Measurements from ENCODE around the gene MUC6.

The MUC6 gene

GRCh38 chr11:1052133-1053011 is 15.9 kb upstream of the MUC6 start:
- no peak for DNase-seq (ENCODE audit: low read depth in 3 of 3)

- no peak for DNase-seq (ENCODE audit: low read depth in 3 of 3)
Measured at GRCh38 chr11:1051356-1052132, 15.0 kb upstream of the MUC6 start.

- DNase-seq (ENCODE audit: low read depth in 3 of 3) = peak; percentile 47 to 73 (median 54)
Measured at GRCh38 chr11:1050581-1051355, 14.2 kb upstream of the MUC6 start.

DNA sequence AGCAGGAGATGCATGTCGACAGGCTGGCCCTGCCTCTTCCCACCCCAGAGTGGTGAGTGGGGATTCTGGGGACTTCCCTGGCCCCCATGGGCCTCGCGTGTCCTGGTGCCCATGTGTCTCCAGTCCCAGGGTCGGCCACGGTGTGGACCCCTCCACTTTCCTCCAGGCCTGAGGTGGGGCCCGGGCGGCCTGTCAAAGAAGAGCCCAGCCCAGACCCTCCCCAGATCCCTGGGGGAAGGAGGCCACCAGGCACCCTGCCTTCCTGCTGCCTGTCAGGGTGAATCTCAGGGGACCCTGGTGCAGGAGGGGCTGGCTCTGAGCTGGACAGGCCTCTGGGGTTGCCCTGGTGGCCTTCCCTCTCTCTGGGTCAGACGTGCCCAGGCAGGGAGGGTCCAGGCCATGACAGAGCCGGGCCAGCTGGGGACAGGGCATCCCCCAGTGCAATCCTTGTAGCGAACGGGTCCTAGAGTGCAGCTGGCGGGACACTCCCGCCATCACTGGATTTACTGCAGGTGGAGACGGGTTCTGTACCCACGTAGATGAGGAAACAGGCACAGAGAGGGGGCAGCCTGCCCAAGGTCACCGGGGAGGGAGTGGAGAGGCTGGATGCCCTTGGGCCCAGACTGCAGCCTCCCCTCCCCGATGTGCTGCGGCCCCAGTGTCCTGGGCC is 13.5 kb upstream of the MUC6 start:
- no peak for DNase-seq (ENCODE audit: low read depth in 3 of 3)

- DNase-seq (ENCODE audit: low read depth in 3 of 3) = no peak
Measured at GRCh38 chr11:1049431-1049891, 12.9 kb upstream of the MUC6 start.

- no peak for DNase-seq (ENCODE audit: low read depth in 3 of 3)
Measured at GRCh38 chr11:1049071-1049405, 12.5 kb upstream of the MUC6 start.

DNA sequence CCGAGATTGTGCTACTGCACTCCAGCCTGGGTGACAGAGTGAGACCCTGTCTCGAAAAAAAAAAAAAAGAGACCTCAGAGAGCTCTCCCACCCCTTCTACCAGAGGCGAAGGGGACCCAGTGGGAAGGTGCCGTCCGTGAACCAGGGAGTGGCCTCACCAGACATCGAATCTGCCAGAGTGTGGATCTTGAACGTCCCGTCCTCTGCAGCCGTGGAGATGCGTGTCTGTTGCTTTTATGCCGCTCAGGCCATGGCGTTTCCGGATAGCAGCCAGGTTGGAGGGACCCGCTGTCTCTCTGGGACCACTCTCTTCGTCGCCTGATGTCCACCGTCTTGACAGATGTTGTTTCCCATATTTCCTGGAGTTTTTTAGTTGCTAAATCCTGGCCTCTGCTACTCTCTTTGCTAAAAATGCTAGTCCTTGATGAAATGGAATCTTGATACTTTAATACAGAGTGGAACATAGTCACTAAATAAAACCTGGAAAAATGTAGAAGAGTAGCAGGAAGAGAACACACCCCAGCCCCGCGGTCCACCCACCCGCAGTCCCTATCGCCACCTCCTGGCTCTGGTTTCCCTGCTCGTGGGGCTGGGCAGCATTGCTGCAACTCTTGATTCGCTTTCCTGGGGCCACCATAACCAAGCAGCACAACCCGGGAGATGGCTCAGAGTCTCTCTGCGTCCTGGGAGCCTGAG is 12.0 kb upstream of the MUC6 start:
- DNase-seq (ENCODE audit: low read depth in 3 of 3) = no peak

DNA sequence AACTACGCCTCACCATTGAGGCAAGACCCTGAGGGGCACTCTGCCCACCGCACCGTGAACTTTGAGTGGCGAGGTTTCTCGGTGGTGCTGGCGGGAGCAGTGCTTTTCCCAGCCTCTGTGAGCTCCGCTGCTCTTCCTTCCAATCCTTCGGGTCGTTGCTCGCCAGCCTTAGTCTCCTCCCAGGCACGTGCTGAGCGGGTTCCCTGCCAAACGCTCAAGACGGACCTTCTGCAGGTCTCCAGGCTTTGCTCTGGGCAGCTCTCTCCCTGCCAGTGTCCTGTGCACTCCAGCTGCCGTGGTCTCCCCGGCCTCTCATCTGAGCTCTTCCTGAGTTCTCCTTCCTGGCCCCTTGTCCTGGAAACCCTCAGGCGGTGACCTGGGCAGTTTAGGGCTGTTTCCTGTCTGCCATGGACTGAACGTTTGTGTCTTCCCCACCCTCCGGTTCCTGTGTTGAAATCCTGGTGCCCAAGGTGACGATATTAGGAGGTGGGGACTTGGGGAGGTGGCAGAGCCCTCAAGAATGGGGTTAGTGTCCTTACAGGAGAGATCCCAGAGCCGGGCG is 11.2 kb upstream of the MUC6 start:
- no peak for DNase-seq (ENCODE audit: low read depth in 3 of 3)

- no peak for DNase-seq (ENCODE audit: low read depth in 3 of 3)
Measured at GRCh38 chr11:1044160-1044559, 7.6 kb upstream of the MUC6 start.

DNA sequence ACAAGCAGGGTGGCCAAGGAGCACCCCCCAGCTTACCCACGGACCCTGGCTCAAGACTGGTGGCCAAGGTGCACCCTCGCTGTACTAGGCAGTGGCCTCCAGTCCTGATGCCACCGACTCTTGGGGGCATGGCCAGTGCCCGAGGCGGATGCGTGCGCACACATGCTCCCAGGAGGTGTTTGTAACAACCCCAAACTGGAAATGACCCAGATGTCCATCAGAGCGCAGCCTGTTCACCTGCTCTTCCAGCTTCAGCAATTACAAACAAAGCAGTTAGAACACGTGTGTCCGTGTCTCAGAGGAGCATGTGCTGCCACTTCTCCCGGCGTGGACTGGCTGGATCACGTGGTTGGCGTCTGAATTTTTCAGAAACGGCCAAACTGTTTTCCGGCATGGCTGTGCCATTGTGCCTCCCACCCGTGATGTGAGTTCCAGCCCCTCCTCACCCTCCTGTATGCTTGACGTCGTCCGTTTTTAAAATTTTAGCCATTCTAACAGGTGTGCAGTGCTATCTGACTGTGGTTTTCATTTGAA is 7.1 kb upstream of the MUC6 start:
- no peak for DNase-seq (ENCODE audit: low read depth in 3 of 3)

DNA sequence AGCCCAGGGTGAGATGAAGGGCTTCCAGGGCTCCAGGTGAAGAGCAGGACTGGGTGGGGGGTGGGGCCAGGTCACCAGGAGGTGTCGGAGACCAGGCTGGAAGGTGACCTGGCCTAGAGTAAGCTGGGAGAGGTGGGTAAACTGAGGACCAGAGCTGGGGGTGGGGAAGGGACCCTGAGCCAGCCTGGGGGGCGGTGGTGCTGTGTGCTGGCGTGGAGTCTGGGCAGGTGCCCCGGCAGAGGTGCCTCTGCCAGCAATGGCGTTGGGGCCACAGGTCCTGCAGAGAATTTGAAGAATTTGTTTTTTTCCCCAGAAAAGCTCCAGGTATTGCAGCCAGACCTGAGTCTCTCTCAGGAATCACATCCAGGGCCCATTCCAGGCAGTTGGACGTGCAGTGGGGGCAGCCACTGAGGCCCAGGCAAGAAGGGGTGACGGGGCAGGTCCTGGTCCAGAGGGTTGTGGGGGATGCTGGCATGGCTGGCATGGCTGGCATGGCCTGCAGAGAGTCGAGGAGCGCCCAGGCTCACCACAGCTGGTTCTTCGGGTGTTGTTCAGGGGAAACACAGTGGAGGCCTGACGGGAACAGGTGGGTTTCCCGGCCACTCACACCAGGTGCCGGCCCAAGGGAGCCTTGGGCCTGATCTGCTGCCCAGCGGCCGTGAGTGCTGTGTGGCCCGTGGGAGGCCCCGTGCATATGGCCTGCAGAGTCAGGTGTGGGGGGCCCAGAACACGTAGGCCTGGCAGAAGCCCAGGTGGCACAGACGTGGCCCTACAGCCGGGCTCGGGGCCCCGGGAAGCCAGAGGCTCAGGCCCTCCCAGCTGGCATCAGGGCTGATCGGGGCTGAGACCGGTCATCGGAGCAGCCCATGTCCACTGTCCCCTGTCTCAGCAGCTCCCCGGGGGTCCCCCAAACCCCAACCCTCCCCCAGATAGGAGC is 6.4 kb upstream of the MUC6 start:
- no peak for DNase-seq (ENCODE audit: low read depth in 3 of 3)

DNA sequence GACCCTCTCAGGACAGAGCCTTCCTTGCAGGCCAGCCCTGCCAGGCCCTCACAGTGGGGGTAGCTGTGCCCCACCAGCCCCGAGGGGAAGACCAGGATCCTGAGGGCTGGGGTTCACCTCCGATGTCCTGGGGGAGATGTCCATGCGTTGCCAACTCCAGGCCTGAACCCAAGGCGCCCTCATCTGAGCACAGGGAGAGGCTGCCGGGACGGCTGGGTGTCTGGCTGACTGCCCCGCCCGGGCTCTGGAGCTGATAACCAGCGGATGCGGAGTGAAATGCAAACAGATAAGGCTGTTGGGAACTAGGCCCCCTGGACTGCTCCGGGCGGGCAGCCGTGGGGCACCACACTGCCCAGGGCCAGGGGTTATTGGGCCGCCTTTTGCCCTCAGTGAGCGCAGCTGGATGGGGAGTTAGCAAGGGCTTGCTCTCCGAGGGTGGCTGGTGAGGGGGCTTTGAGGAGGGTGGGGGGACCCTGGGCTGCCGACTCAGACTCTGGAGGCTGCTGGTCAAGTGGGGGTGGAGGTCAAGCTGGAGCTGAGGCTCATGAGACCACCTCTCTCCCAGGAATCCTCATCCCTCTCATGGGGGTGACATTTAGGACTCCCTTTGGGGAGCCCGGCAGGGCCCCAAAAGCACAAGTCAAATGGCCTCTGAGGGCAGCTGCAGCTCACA is 5.6 kb upstream of the MUC6 start:
- DNase-seq (ENCODE audit: low read depth in 3 of 3) = no peak

DNA sequence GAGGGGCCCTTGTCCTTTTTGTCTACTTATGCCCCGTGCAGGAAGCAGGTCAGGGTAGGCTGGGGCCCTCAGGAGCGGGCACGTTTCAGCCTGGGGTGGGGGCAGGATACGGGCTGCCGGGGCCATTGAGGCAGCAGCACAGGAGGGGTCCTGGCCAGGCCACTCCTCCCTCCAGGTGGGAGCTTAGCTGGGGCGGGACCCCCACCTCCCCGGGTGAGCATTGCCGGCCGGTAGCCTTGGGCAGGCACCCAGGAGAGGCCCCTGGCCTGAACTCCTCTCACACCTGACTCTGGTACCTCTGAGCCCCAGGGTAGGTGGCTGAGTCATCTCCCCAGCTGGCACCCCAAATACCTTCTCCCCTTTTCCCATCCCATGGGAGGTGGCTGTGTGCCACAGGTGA is 5.0 kb upstream of the MUC6 start:
- DNase-seq (ENCODE audit: low read depth in 3 of 3) = no peak

- no peak for DNase-seq (ENCODE audit: low read depth in 3 of 3)
Measured at GRCh38 chr11:1041149-1041467, 4.6 kb upstream of the MUC6 start.

- no peak for DNase-seq (ENCODE audit: low read depth in 3 of 3)
Measured at GRCh38 chr11:1040428-1041148, 4.1 kb upstream of the MUC6 start.

DNA sequence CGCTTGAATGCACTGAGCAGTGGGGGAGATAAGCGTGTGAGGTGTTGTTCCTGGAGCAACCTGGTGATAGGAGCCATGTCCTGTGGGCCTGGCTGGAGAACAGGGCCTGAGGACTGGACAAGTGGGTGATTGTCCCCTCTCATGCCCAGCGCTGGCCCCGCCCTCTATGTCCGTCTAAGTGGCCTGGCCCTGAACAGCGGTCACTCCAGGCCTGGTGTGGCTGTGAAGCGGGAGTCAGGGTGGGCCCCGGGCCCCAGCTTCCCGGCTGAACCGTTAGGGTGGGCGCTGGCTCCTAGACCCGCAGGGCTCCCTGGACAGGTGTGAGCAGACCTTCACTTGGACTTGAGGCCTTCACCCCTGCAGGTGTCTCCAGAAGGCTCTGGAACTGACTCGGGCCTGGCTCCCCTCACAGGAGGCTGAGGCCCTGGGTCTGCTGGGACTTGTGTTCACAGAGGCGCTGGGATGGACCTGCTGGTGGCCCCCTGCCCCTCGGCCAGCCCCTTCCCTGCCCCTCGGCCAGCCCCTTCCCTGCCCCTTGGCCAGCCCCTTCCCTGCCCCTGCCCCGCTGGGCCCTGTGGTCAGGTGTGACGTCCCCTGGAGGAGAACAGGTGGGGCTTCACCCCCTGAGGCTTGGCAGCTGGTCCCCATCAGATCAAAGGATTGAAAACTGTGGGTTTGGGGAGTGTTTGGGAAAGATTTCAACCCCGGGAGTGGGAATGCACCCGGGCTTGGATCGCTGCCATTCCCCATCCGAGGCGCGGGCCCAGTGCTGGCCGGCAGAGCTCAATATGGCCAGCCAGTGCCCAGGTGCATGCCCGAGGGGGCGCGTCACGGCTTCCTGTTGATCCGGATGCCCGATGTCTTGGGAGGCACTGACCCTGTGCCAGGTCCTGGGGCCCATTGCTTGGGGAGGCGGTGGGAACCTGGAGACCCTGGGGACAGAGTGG is 3.2 kb upstream of the MUC6 start:
- DNase-seq (ENCODE audit: low read depth in 3 of 3) = no peak

- DNase-seq (ENCODE audit: low read depth in 3 of 3) = no peak
Measured at GRCh38 chr11:1038921-1039320, 2.4 kb upstream of the MUC6 start.
